Glutamatergic neuron (in vitro differentiated cells): ENCODE results near the gene C2CD2L. TPM values are rescaled to one million over a fixed set of nuclear protein-coding genes. Genes with fewer than 3 reads are reported as not detected.

Experiments used
- DNase-seq: peaks from one replicate; pipeline ENCODE4 v3.0.0; 2022
- H3K27ac Mint-ChIP-seq: one replicate; pipeline ENCODE4 v1.8.0; 2020; ENCODE audit warnings: mild to moderate bottlenecking, mixed read lengths, inconsistent platforms; ENCODE audit not compliant: unreplicated experiment
- H3K27me3 Mint-ChIP-seq: one replicate; pipeline ENCODE4 v1.8.0; 2020; ENCODE audit warnings: mild to moderate bottlenecking, moderate library complexity, mixed read lengths, inconsistent platforms; ENCODE audit not compliant: unreplicated experiment
- H3K36me3 Mint-ChIP-seq: one replicate; pipeline ENCODE4 v1.8.0; 2020; ENCODE audit warnings: mild to moderate bottlenecking, mixed read lengths, inconsistent platforms; ENCODE audit not compliant: unreplicated experiment
- H3K4me1 Mint-ChIP-seq: one replicate; pipeline ENCODE4 v1.8.0; 2020; ENCODE audit warnings: mild to moderate bottlenecking, low read depth, mixed read lengths, inconsistent platforms; ENCODE audit not compliant: unreplicated experiment
- H3K4me3 Mint-ChIP-seq: one replicate; pipeline ENCODE4 v1.8.0; 2020; ENCODE audit warnings: mild to moderate bottlenecking, mixed read lengths, inconsistent platforms; ENCODE audit not compliant: unreplicated experiment
- H3K9me3 Mint-ChIP-seq: one replicate; pipeline ENCODE4 v1.8.0; 2020; ENCODE audit warnings: mild to moderate bottlenecking, moderate library complexity, mixed read lengths, inconsistent platforms; ENCODE audit not compliant: unreplicated experiment
- total RNA-seq: library from RNA; stranded (reverse); fragmentation: NEBNext Ultra II Directional; extraction: Animal tissue kit (Norgen Biotek cat#: 25700); gene quantifications from one replicate; pipeline ENCODE4 v1.2.1, GENCODE V29; 2021; ENCODE audit not compliant: unreplicated experiment
- TF ChIP-seq, protein P1 (sequence below): fragments of 200-600 bp; sonication (generic); IDR thresholded peaks from one replicate; pipeline ENCODE4 v1.5.0; 2021; ENCODE audit not compliant: partially characterized antibody, unreplicated experiment

Gene C2CD2L
- total RNA-seq, 1 donor from 2014 or later = 32.8 TPM

DNA sequence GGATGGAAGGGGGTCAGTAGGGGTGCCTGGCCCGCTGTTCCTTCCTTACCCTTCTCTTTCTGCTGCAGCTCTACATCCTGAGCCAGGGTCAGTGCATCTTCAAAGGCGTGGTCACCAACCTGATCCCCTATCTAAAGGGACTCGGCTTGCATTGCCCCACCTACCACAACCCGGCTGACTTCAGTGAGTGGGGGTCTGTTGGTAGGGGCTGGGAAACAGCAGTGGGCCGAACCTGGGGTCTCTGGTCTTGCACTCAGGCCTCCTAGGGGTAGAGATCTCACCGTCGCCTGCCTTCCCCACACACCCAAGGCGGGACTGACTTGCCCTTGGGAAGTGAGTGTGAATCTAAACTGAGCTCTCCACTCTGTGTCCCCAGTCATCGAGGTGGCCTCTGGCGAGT is 49.4 kb downstream of the C2CD2L start:
- Mint-ChIP-seq H3K36me3 (no peaks in the 10 kb centered on the region), H3K27ac (no peak overlapping the region), H3K4me1 (no peaks in the 10 kb centered on the region), H3K27me3 (peaks cover 1% of the 10 kb centered on the region), H3K4me3 (no peak overlapping the region), H3K9me3 (no peaks in the 10 kb centered on the region)
- TF ChIP-seq, protein P1, sequence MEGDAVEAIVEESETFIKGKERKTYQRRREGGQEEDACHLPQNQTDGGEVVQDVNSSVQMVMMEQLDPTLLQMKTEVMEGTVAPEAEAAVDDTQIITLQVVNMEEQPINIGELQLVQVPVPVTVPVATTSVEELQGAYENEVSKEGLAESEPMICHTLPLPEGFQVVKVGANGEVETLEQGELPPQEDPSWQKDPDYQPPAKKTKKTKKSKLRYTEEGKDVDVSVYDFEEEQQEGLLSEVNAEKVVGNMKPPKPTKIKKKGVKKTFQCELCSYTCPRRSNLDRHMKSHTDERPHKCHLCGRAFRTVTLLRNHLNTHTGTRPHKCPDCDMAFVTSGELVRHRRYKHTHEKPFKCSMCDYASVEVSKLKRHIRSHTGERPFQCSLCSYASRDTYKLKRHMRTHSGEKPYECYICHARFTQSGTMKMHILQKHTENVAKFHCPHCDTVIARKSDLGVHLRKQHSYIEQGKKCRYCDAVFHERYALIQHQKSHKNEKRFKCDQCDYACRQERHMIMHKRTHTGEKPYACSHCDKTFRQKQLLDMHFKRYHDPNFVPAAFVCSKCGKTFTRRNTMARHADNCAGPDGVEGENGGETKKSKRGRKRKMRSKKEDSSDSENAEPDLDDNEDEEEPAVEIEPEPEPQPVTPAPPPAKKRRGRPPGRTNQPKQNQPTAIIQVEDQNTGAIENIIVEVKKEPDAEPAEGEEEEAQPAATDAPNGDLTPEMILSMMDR = no peak
- DNase-seq = no peak

DNA sequence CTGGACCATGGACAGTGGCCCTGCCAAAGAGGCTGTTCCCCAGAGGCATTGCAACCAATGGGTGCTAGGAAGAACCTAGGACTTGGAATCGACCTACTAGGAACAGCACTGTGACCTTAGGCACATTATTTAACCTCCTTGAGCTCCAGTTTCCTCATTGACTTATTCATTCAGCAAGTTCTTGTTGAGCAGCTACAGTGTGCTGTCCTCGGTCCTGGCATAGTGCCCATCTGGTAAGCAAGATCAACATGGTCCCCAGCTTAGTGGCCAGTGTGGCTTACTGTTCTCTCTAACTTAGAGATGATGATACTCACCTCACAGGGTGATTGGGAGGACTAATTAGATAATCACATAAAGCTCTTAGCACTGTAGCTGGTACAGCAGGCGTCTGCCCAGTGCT is 49.9 kb downstream of the C2CD2L start:
- DNase-seq = no peak

DNA sequence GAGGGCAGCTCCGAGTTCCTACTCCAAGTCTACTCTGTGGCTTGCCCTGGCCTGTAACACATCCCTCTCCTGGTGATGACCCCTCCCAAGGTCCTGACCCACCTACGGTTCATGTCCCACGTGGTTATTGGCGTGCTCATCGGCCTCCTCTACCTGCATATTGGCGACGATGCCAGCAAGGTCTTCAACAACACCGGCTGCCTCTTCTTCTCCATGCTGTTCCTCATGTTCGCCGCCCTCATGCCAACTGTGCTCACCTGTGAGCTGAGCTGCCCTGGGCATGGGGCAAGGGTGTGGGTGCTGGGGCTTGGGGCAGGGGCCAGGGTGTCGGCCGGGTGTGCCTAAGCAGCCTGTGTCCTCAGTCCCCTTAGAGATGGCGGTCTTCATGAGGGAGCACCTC is 51.3 kb downstream of the C2CD2L start:
- Mint-ChIP-seq H3K4me3 (no peak overlapping the region), H3K27me3 (peaks cover 3% of the 10 kb centered on the region), H3K36me3 (no peaks in the 10 kb centered on the region), H3K27ac (no peak overlapping the region), H3K4me1 (no peaks in the 10 kb centered on the region), H3K9me3 (no peaks in the 10 kb centered on the region)
- no peak for DNase-seq
- TF ChIP-seq, protein P1 = no peak

More for the DNA sequence above, 49.9 kb downstream of the C2CD2L start:
- Mint-ChIP-seq H3K27me3 (peaks cover 1% of the 10 kb centered on the region), H3K36me3 (no peaks in the 10 kb centered on the region), H3K4me1 (no peaks in the 10 kb centered on the region), H3K27ac (no peak overlapping the region), H3K4me3 (no peak overlapping the region), H3K9me3 (no peaks in the 10 kb centered on the region)
- TF ChIP-seq, protein P1 = no peak

DNA sequence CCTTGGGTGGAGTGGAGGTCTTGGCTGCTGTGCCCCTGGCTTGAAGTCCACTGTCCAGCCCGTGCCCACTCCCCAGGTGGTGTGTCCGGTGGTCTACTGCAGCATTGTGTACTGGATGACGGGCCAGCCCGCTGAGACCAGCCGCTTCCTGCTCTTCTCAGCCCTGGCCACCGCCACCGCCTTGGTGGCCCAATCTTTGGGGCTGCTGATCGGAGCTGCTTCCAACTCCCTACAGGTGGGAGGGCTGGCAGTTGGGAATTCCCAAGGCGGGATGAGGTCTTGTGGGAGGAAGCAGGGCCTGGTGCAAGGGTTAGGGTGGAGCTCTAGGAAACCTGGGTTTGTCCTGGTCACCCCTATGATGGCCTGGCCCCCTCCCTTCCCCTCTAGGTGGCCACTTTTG is 53.0 kb downstream of the C2CD2L start:
- Mint-ChIP-seq H3K4me3 (no peak overlapping the region), H3K27ac (no peak overlapping the region), H3K9me3 (no peaks in the 10 kb centered on the region), H3K36me3 (no peaks in the 10 kb centered on the region), H3K27me3 (peaks cover 3% of the 10 kb centered on the region), H3K4me1 (no peaks in the 10 kb centered on the region)
- TF ChIP-seq, protein P1 = no peak
- DNase-seq = no peak

DNA sequence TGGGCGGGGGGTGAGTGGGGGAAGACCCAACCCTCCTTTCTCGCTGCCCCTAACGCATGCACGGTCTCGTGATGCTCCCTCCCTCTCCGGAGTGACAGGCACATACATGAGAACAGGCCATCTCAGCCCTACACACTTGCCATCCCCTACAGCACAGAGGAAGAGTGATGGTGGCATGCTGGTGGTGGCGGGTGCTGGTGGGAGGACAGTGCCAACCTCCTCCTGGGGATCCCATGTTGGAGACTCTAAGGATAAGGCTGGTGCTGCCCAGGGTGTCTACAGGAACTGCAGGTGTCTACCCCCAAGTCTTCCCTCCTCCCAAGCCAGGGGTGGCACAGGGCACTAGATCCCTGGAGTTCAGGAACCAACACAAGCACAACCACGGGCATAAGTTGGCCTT is 54.7 kb downstream of the C2CD2L start:
- peaks cover 3% of the 10 kb centered on the region for H3K27me3 Mint-ChIP-seq
- TF ChIP-seq, protein P1 = no peak
- no peaks in the 10 kb centered on the region for H3K9me3 Mint-ChIP-seq
- no peak for DNase-seq
- no peaks in the 10 kb centered on the region for H3K4me1 Mint-ChIP-seq
- no peak overlapping the region for H3K4me3 Mint-ChIP-seq
- no peak overlapping the region for H3K27ac Mint-ChIP-seq
- H3K36me3 Mint-ChIP-seq = no peaks in the 10 kb centered on the region
